HCT116 (cell line): ENCODE results near the gene CYGB. TPM values are rescaled to one million over a fixed set of nuclear protein-coding genes. Genes with fewer than 3 reads are reported as not detected.

Experiments
- ATAC-seq: fragments of 200-7000 bp; cut with Tn5 transposase; 2 replicates; pipeline ENCODE4 v1.9.1; 2020; ENCODE audit warnings: mild to moderate bottlenecking, moderate library complexity
- BruUV-seq: library from RNA; stranded (reverse); fragments of 400-500 nt; replicated peaks from 2 replicates; lab custom pipeline; 2021; lab: Mats Ljungman, UMichigan
- CTCF ChIA-PET: fragments of 300-600 bp; sonication (Branson Sonifier 250); formaldehyde crosslinking; loops from one replicate; lab custom pipeline; 2021; ENCODE audit warnings: antibody characterized with exemption; lab: Charles Lee
- POLR2A ChIA-PET: fragments of 300-600, 350-600 bp; sonication (Branson Sonifier 250); formaldehyde crosslinking; loops from one replicate; lab custom pipeline; 2021; ENCODE audit warnings: antibody characterized with exemption; lab: Charles Lee
- RAD21 ChIA-PET, 2 experiments: fragments of 300-600 bp; sonication (Branson Sonifier 250); formaldehyde crosslinking; loops; one replicate each; lab custom pipeline; 2023; ENCODE audit warnings: low total read pairs in 2 of 2; ENCODE audit not compliant: uncharacterized antibody in 2 of 2, unreplicated experiment in 2 of 2, low non-redundant PET in 1 of 2; lab: Charles Lee
- DNase-seq: peaks from one replicate; pipeline ENCODE4 v3.0.0-alpha.2; 2010; ENCODE audit warnings: low read depth, low spot score
- H2AFZ ChIP-seq: fragments of 200-600 bp; shearing (Covaris generic), sonication (generic); 2 replicates; pipeline ENCODE4 v1.6.1; 2017; ENCODE audit warnings: low read depth, mixed run types, mixed read lengths, antibody characterized with exemption, low read length; ENCODE audit not compliant: poor library complexity, severe bottlenecking
- H3K27ac ChIP-seq: 2 replicates; pipeline ENCODE4 v1.5.1; 2012; ENCODE audit warnings: low read depth, low read length
- H3K27me3 ChIP-seq: fragments of 200-600 bp; sonication (generic); 2 replicates; pipeline ENCODE4 v1.6.1; 2016; ENCODE audit warnings: mixed run types, low read length, mixed read lengths; ENCODE audit not compliant: insufficient read depth
- H3K36me3 ChIP-seq, 2 experiments: fragments of 200-500 bp in 1 of 2; fragments of 200-600 bp in 1 of 2; sonication (Bioruptor generic) in 1 of 2; sonication (generic) in 1 of 2; 2 replicates each; pipeline versions ENCODE4 v1.5.1 to v1.6.1; 2014 to 2016; ENCODE audit warnings: low read length in 2 of 2, inconsistent platforms in 1 of 2, mixed read lengths in 1 of 2, mixed run types in 1 of 2; ENCODE audit not compliant: insufficient read depth in 2 of 2, control insufficient read depth in 1 of 2
- H3K4me1 ChIP-seq, 2 experiments: fragments of 200-600 bp in 1 of 2; sonication (generic) in 1 of 2; 2 replicates each; pipeline versions ENCODE4 v1.5.1 to v1.6.1; 2012 to 2017; ENCODE audit warnings: low read length in 2 of 2, inconsistent platforms in 1 of 2, mild to moderate bottlenecking in 1 of 2, mixed read lengths in 1 of 2, mixed run types in 1 of 2, moderate library complexity in 1 of 2; ENCODE audit not compliant: insufficient read depth in 2 of 2, control insufficient read depth in 1 of 2
- H3K4me2 ChIP-seq: fragments of 200-600 bp; sonication (generic); 2 replicates; pipeline ENCODE4 v1.6.1; 2017; ENCODE audit warnings: mixed run types, low read length, mixed read lengths
- H3K4me3 ChIP-seq, 2 experiments: fragments of 200-600 bp in 1 of 2; sonication (generic) in 1 of 2; replicated peaks in 1 of 2; 2 replicates each; pipeline ENCODE4 v1.5.1; 2011 to 2016; ENCODE audit warnings: low read length in 2 of 2, control low read depth in 1 of 2, low read depth in 1 of 2, mild to moderate bottlenecking in 1 of 2, mixed read lengths in 1 of 2, mixed run types in 1 of 2
- H3K79me2 ChIP-seq: fragments of 200-600 bp; sonication (generic); 2 replicates; pipeline ENCODE4 v1.6.1; 2017; ENCODE audit warnings: mild to moderate bottlenecking, mixed run types, low read length, moderate library complexity, mixed read lengths; ENCODE audit not compliant: insufficient read depth
- H3K9ac ChIP-seq: fragments of 200-600 bp; sonication (generic); 2 replicates; pipeline ENCODE4 v1.6.1; 2016; ENCODE audit warnings: low read length, mixed read lengths
- H3K9me2 ChIP-seq: fragments of 200-600 bp; sonication (generic), shearing (Covaris generic); 2 replicates; pipeline ENCODE4 v1.6.1; 2017; ENCODE audit warnings: mixed run types, mild to moderate bottlenecking, moderate library complexity; ENCODE audit not compliant: insufficient read depth
- H3K9me3 ChIP-seq, 2 experiments: fragments of 200-500 bp in 1 of 2; fragments of 200-600 bp in 1 of 2; sonication (Bioruptor generic) in 1 of 2; sonication (generic) in 1 of 2; 2 replicates each; pipeline ENCODE4 v1.6.1; 2014 to 2017; ENCODE audit warnings: low read length in 2 of 2, mixed read lengths in 2 of 2, inconsistent platforms in 1 of 2, low read depth in 1 of 2, mild to moderate bottlenecking in 1 of 2, mixed run types in 1 of 2, moderate library complexity in 1 of 2; ENCODE audit not compliant: control insufficient read depth in 1 of 2, insufficient read depth in 1 of 2
- H4K20me1 ChIP-seq: fragments of 200-600 bp; sonication (generic), shearing (Covaris generic); 2 replicates; pipeline ENCODE4 v1.6.1; 2017; ENCODE audit warnings: mixed run types, mild to moderate bottlenecking, moderate library complexity; ENCODE audit not compliant: insufficient read depth
- ATF3 ChIP-seq: IDR thresholded peaks from 2 replicates; pipeline ENCODE4 v1.6.1; 2012
- CBX3 ChIP-seq: IDR thresholded peaks from 2 replicates; pipeline ENCODE4 v1.6.1; 2012; ENCODE audit warnings: low read depth
- CTCF ChIP-seq, 3 experiments: fragments of 200-600 bp in 1 of 3; sonication (generic) in 1 of 3; IDR thresholded peaks in 2 of 3; conservative IDR thresholded peaks in 1 of 3; 2 replicates each; pipeline ENCODE4 v1.5.1; 2012 to 2017; ENCODE audit warnings: low read depth in 2 of 3, low read length in 2 of 3, antibody characterized with exemption in 1 of 3, borderline replicate concordance in 1 of 3, control low read depth in 1 of 3, mild to moderate bottlenecking in 1 of 3, mixed read lengths in 1 of 3, mixed run types in 1 of 3, moderate library complexity in 1 of 3; ENCODE audit not compliant: insufficient read depth in 1 of 3
- EGR1 ChIP-seq: IDR thresholded peaks from 2 replicates; pipeline ENCODE4 v1.6.1; 2012; ENCODE audit warnings: low read depth
- ELF1 ChIP-seq: IDR thresholded peaks from 2 replicates; pipeline ENCODE4 v1.6.1; 2012; ENCODE audit warnings: low read depth, borderline replicate concordance
- EZH2 ChIP-seq: fragments of 200-600 bp; sonication (generic); IDR thresholded peaks from 2 replicates; pipeline ENCODE4 v1.6.1; 2017; ENCODE audit warnings: antibody characterized with exemption, mixed run types
- FOSL1 ChIP-seq: IDR thresholded peaks from 2 replicates; pipeline ENCODE4 v1.6.1; 2012; ENCODE audit warnings: low read depth
- MAX ChIP-seq: IDR thresholded peaks from 2 replicates; pipeline ENCODE4 v1.6.1; 2012
- POLR2AphosphoS5 ChIP-seq: IDR thresholded peaks from 2 replicates; pipeline ENCODE4 v1.6.1; 2011; ENCODE audit warnings: mild to moderate bottlenecking, low read depth, low read length, moderate library complexity
- RAD21 ChIP-seq: IDR thresholded peaks from 2 replicates; pipeline ENCODE4 v1.6.1; 2012; ENCODE audit warnings: low read depth, mild to moderate bottlenecking
- REST ChIP-seq: IDR thresholded peaks from 2 replicates; pipeline ENCODE4 v1.6.1; 2012; ENCODE audit warnings: low read depth
- SIN3A ChIP-seq: IDR thresholded peaks from 2 replicates; pipeline ENCODE4 v1.6.1; 2012; ENCODE audit warnings: low read depth
- SP1 ChIP-seq: IDR thresholded peaks from 2 replicates; pipeline ENCODE4 v1.6.1; 2012; ENCODE audit warnings: low read depth
- TCF7L2 ChIP-seq: IDR thresholded peaks from 2 replicates; pipeline ENCODE4 v1.7.0; 2011; ENCODE audit warnings: borderline replicate concordance, inconsistent platforms; ENCODE audit not compliant: insufficient read depth, insufficient read length; ENCODE audit errors: extremely low read depth
- YY1 ChIP-seq: IDR thresholded peaks from 2 replicates; pipeline ENCODE4 v1.6.1; 2011; ENCODE audit warnings: low read length, low read depth, moderate library complexity, mild to moderate bottlenecking; ENCODE audit not compliant: insufficient replicate concordance; ENCODE audit errors: extremely low read depth
- ZFX ChIP-seq: fragments of 450-650 bp; IDR thresholded peaks from 2 replicates; pipeline ENCODE4 v1.6.1; 2017
- ZNF274 ChIP-seq: fragments of 200-500 bp; sonication (Bioruptor generic); IDR thresholded peaks from 2 replicates; pipeline ENCODE4 v1.6.1; 2014; ENCODE audit warnings: mild to moderate bottlenecking, low read depth, low read length, inconsistent platforms
- intact Hi-C: fragments of 100-400 bp; cut with micrococcal nuclease; formaldehyde crosslinking; loops from 2 replicates; pipeline ENCODE4 v1.10.0; 2022
- total RNA-seq: library from RNA; stranded (reverse); gene quantifications from one replicate; pipeline ENCODE4 v1.2.1, GENCODE V29; 2021; ENCODE audit not compliant: unreplicated experiment

CYGB gene
- total RNA-seq, 1 experiment from 2014 or later: 0.66 TPM

GRCh38 chr17:76531486-76532038 lies 5.9 kb downstream of the CYGB start:
- Histone ChIP-seq H3K4me3 (no peak overlapping the region), H3K9me2 (no peaks in the 10 kb centered on the region), H3K27me3 (no peaks in the 10 kb centered on the region), H2AFZ (no peak overlapping the region), H4K20me1 (no peaks in the 10 kb centered on the region), H3K79me2 (no peaks in the 10 kb centered on the region), H3K4me2 (no peak overlapping the region), H3K9ac (no peak overlapping the region), H3K27ac (no peak overlapping the region), H3K36me3 (no peaks in the 10 kb centered on the region), H3K4me1 (peaks cover 10 to 21% of the 10 kb centered on the region in 2 experiments; a peak in 3 of 4 replicates), H3K9me3 (no peaks in the 10 kb centered on the region)
- DNase-seq (no peak), ATAC-seq (no peak)
- POLR2A ChIA-PET: no interaction called here
- intact Hi-C loops: no loop called here
- TF ChIP-seq SP1: no peak
- TF ChIP-seq CBX3: no peak
- no peak for TF ChIP-seq FOSL1
- TF ChIP-seq ATF3: no peak
- TF ChIP-seq EGR1: no peak
- TF ChIP-seq ELF1: no peak
- no peak for TF ChIP-seq RAD21
- TF ChIP-seq REST: no peak
- TF ChIP-seq MAX: no peak
- TF ChIP-seq ZNF274: no peak
- no peak for TF ChIP-seq SIN3A
- no peak for TF ChIP-seq ZFX
- TF ChIP-seq TCF7L2: no peak
- no peak for TF ChIP-seq YY1
- TF ChIP-seq EZH2: no peak
- no peak for TF ChIP-seq POLR2AphosphoS5
- no peak for TF ChIP-seq CTCF (IDR thresholded peaks at IDR 0.05 in 2 of 3, conservative IDR thresholded peaks at IDR 0.05 in 1 of 3; ENCODE audit: borderline replicate concordance in 1 of 3, insufficient read depth in 1 of 3, low read depth in 2 of 3, low read length in 2 of 3)
- RAD21 ChIA-PET: no interaction called here
- CTCF ChIA-PET: no interaction called here
- BruUV-seq: no TSS peak
